Measurements from ENCODE around the gene DISC1.
"Not testable (repeated sequence)": the region's sequence is repeated elsewhere in the genome, so short reads cannot be mapped to it uniquely, and the experiment has no call there.

The DISC1 gene

DNA sequence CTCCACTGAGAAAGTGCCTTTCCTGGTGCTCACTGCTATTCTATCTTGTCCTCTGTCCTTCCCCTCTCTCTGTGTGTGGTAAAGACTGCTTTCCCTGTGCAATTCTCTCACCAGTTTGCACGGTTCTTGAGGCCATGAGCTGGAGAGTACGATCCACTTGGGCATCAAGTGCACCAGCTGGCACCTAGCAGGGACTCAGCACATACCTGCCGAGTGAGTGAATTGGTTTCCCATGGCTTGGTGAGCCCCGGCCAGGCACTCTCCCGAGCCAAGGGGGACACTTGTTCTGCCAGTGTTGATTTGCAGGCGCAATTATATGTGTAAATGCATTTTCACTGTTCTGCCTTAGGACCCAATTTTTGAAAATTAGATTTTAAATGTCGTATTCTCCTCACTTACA, 313.5 kb downstream of the DISC1 start:
- DNase-seq, result no peak

DNA sequence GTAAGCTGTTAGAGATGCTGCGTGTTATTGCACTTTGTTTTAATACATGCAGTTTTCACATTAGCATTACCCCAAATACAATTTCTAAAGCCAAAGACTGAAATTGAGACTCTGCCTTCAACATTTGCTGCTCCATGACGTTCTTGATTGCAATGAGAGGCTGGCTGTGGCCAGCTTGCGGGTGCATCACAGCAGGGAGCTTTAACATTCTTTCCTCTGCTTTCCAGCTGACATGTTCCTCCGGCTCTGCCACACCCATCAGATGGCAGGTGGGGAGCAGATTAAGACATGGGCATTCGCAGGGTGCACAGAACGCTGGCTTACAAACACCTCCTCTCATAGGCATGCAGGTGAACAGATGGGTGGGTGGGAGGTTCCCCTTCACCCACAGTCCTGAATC, 314.1 kb downstream of the DISC1 start:
- DNase-seq, result no peak

- DNase-seq, result no peak
Observed at GRCh38 chr1:231943084-231943483, 316.5 kb downstream of the DISC1 start.

- DNase-seq, result not testable (repeated sequence)
Observed at GRCh38 chr1:231948102-231948501, 321.5 kb downstream of the DISC1 start.

DNA sequence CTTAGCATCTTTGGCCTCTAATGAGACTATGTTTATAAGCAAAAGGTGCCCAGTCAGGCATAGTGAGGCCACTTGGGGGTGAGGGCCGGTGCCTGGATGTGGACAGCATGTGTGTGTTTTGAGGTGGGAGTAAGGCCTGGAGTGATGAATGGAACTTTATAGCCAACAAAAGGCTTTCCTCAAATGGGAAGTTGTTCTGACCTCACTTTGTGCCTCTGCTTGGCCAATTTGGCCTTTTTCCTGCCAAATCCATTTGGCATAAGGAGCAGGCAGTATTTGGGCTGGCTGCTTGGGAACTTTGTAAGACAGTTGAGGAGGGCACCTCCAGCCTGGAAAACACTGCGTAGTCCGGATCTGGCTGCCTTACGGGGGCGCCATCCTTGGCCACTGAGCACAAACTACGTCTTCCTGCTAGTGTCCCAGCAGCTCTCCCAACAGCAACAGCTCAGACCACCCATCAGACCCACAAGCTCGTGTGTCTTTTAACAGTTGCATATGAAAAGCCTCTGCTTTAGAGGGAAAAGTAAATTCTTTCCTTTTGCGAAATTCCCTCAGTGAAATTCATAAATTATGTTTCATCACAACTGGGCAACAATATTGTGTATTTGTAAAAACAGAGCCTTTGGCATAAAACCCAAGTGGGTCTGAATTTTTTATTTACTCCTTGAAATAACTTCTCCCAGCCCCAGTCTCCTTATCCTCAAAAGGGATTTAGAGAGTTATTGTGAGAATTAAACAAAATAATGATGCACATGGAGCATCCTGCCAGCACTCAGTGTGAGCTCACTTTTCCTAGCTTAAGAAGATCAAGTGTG, 322.9 kb downstream of the DISC1 start:
- DNase-seq, result no peak

GRCh38 chr1:231950331-231951128, 323.9 kb downstream of the DISC1 start:
- no peak for DNase-seq

DNA sequence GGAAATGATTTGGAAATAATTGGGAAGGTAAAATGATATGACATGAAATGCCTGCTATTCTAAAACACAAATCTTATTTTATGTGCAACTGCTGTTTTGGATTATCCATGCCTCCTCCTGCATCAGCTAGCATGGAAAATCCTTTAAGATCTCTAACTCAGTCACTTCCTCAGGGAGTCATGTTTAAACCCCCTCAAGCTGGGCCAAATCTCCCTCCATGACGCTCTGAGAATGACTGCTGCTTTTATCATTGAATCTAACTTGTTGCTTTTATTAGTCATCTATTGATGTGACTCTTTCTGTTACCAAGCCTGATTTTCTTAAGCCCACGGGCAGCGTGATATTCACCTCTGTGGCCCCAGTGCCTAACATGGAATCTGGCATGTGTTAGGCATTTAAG, 324.8 kb downstream of the DISC1 start:
- DNase-seq, result no peak

GRCh38 chr1:231952154-231952553, 325.6 kb downstream of the DISC1 start:
- DNase-seq, result no peak

DNA sequence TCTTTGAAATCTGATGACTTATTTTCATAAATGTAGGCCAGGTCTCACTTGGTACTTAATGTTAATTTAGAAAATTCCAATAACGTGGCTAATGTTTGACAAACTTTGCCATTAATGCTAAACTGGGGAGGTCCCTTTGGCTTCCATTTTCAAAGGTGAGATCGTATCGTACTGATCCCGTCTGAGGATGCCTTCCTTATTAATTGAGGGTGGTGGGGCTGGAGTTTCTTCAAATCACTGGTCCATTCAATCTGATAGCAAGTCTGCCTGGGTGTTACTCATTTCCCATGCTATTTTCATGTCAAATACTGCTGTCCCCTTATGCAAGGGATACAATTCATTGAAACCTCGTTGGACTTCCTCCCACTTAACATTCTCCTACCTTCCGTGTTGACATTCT, 327.1 kb downstream of the DISC1 start:
- no peak for DNase-seq

- no peak for DNase-seq
Observed at GRCh38 chr1:231954751-231955150, 328.2 kb downstream of the DISC1 start.

DNA sequence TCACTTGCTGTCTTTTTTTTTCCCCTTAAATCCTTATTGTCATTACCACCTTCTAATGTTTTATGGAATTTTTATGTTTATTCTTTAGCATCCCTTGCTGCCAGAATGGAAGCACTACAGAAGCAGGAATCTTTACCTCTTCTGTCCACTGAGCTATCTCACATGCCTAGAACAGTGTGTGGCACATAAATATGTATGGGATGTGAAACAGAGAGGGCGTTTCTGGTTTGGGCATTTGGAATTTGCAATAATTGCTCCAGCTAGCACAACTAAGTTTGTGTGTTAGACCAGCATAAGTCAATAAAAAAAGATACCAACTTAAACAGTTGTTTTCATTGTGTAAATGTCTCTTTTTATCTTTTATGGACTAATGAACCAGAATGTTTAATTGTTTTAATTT, 330.8 kb downstream of the DISC1 start:
- DNase-seq, result no peak

DNA sequence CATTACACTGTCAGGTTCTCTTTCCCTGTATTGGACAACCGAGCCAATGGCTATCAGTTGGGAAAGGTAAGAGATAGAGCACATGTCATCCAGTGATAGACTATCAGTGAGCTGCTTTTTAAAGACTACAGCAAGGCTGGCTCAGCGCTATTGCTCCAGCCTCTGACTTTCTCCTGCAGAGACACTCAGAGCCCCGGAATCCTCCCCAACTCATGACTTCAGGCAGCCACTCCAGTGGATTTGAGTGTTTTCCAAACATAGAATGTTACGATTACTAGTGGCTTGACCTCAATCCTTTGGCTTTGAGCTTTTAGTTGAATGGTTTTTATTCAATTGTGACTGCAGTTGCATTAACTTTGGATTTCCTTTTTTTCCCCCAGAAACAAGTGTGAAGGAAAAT, 331.9 kb downstream of the DISC1 start:
- DNase-seq, result no peak

DNA sequence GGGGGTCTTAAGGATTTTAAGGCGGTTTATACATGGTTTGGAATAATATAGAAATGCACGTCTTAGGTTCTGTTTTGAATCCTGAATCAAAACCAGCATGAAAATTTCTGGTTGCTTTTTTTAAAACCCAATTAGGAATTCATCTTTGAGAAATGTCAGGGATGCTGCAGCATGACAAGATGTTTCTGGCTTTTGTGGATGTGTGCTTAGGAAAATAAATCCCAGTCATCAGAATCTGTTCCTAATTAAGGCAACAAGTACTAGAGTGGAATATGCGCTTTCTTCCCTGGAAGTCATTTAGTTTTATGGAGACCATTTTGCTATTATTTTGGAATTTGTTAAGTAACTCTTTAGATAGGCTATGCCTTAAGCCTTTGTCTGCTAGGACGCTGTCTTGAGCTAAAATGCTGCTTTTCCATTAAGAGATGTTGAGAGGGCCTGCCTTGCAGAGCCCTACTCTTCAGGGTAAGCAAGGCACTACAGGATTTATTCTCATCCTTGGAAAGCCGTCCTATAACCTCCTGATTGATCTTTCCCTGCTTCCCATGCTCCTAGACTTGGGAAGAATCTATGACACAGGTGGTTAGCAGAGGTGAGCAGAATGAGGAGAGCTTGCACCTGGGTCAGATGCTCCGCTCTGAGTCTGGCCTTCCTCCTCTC, 332.8 kb downstream of the DISC1 start:
- no peak for DNase-seq

DNA sequence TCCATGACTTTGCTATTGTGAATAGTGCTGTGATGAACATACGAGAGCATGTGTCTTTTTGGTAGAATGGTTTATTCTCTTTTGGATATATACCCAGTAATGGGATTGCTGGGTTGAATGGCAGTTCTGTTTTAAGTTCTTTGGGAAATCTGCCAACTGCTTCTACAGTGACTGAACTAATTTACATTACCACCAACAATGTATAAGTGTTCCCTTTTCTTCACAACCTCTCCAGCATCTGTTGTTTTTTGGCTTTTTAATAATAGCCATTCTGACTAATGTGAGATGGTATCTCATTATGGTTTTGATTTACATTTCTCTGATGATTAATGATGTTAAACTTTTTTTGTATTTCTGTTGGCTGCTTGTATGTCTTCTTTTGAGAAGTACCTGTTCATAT, 335.2 kb downstream of the DISC1 start:
- not testable (repeated sequence) for DNase-seq

GRCh38 chr1:231962636-231963035, 336.0 kb downstream of the DISC1 start:
- no peak for DNase-seq

GRCh38 chr1:231964241-231964640, 337.7 kb downstream of the DISC1 start:
- DNase-seq, result no peak

DNA sequence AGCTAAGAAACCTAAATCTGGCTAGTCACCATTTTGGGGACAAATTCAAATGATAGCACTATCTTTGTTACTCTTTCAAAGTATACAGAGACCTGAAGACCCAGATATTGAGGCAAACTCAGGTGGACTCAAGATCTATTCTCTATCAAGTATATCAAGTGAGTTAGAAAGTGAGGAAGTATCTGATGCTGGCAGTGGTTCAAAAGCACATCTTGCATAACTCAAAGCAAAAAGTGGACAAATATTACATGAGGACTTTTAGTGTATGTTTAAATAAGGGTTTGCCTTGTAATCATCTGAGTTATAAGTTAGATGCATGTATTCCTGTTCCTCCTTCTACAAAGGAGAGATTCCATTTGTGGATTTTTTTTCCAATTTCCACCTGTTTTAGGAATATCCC, 338.4 kb downstream of the DISC1 start:
- DNase-seq, result no peak

GRCh38 chr1:231965615-231966014, 339.0 kb downstream of the DISC1 start:
- DNase-seq, result no peak

DNA sequence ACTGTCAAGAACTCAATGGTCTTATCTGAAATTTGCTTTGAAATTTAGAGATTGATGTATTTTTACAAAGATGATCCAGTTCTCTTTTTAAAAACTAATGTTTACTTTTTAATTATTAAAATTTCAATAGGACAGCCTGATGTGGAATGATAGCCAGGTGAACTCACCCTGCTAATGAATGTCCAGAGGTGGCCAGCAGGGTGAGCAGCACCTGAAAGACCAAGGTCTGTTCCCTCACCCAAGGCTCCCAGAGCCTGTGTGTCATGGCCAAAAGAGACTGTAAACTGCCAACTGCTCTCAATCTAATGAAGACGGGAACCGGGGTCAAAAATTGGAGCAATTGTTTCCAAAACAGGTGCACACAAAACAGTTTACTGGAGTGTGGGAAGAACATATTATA, 340.4 kb downstream of the DISC1 start:
- no peak for DNase-seq

- DNase-seq, result no peak
Observed at GRCh38 chr1:231969076-231969475, 342.5 kb downstream of the DISC1 start.

DNA sequence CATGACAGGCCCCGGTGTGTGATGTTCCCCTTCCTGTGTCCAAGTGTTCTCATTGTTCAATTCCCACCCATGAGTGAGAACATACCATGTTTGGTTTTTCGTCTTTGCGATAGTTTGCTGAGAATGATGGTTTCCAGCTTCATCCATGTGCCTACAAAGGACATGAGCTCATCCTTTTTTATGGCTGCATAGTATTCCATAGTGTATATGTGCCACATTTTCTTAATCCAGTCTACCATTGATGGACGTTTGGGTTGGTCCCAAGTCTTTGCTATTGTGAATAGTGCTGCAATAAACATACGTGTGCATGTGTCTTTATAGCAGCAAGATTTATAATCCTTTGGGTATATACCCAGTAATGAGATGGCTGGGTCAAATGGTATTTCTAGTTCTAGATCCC, 343.2 kb downstream of the DISC1 start:
- DNase-seq, result not testable (repeated sequence)

DNA sequence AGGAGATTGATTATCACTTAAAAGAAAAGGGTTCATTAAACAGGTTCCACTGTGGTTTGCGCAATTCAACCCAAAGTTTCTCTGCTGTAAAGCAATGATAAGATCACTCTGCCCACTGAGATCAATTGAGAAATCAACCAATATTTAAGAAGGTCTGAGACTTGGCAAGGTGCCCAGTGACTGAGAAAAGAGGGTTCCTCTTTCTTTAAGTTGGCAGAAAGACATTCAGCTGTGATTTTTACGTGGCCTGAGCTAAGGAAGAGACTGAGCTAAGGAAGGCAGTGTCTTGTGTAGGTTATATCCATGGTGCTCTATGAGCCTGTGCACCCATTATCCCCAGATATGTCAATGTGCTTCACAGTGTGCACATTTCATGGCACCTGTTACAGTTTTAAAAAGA, 344.1 kb downstream of the DISC1 start:
- no peak for DNase-seq

- DNase-seq, result no peak
Observed at GRCh38 chr1:231971397-231972110, 345.0 kb downstream of the DISC1 start.
